Right lobe of liver (tissue), 6 donors: ENCODE measurements around the gene LIN54. TPM values are rescaled to one million over a fixed set of nuclear protein-coding genes. Genes with fewer than 3 reads are reported as not detected.

Experiments
- ATAC-seq, 4 donors: fragments of 200-7000 bp; cut with Tn5 transposase; one replicate each; pipeline ENCODE4 v1.9.1; 2020; ENCODE audit warnings: mild to moderate bottlenecking in 4 of 4, moderate library complexity in 4 of 4
- DNase-seq, 3 donors: peaks; one replicate each; pipeline ENCODE4 v3.0.0-alpha.2; 2020
- H3K27ac ChIP-seq, 3 donors: fragments of 200-600 bp; one replicate each; pipeline ENCODE4 v1.8.0; 2022
- H3K27me3 ChIP-seq, 2 donors: fragments of 200-600 bp; one replicate each; pipeline ENCODE4 v1.8.0; 2022
- H3K36me3 ChIP-seq, 4 donors: fragments of 200-600 bp; sonication (generic) in 1 of 4; one replicate each; pipeline versions ENCODE4 v1.5.1 to v1.8.0; 2017 to 2022; ENCODE audit warnings: control low read depth in 1 of 4
- H3K4me1 ChIP-seq, 4 donors: fragments of 200-600 bp; sonication (generic) in 1 of 4; one replicate each; pipeline versions ENCODE4 v1.5.1 to v1.8.0; 2017 to 2022; ENCODE audit warnings: control low read depth in 1 of 4
- H3K4me3 ChIP-seq, 3 donors: fragments of 200-600 bp; one replicate each; pipeline ENCODE4 v1.8.0; 2022
- H3K9me3 ChIP-seq, 4 donors: fragments of 200-600 bp; sonication (generic) in 1 of 4; one replicate each; pipeline versions ENCODE4 v1.5.1 to v1.8.0; 2017 to 2022; ENCODE audit warnings: control low read depth in 1 of 4
- POLR2A ChIP-seq: fragments of 450-650 bp; IDR thresholded peaks from one replicate; pipeline ENCODE4 v1.6.1; 2017; ENCODE audit warnings: antibody characterized with exemption, mild to moderate bottlenecking
- WGBS: methylation state at CpG from one replicate; pipeline ENCODE4 v1.1.6; 2018; ENCODE audit warnings: low coverage, low lambda C conversion rate; ENCODE audit not compliant: insufficient coverage; ENCODE audit errors: missing lambda C conversion rate; 5-methylcytosine and 5-hydroxymethylcytosine counted together
- intact Hi-C, 2 donors: fragments of 100-400 bp; cut with DNase I; formaldehyde crosslinking; loops; one replicate each; pipeline versions ENCODE4 v1.11.2 to v1.14.1; 2022
- total RNA-seq, 6 experiments: library from RNA; depleted of rRNA in 2 of 6; stranded (reverse); fragments of >200 nt in 2 of 6; fragmentation: NEBNext Ultra II Directional in 3 of 6; extraction: Animal tissue kit (Norgen Biotek cat#: 25700) in 3 of 6; gene quantifications; one replicate each; pipeline versions ENCODE4 v1.1.0 to v1.2.4, GENCODE V29; 2016 to 2023
- TF ChIP-seq, protein P1 (sequence below), 4 donors: fragments of 200-600 bp in 3 of 4; fragments of 450-650 bp in 1 of 4; IDR thresholded peaks; one replicate each; pipeline versions ENCODE4 v1.5.1 to v1.8.0; 2016 to 2022; ENCODE audit warnings: antibody characterized with exemption in 4 of 4, mild to moderate bottlenecking in 2 of 4
- donor health status: DM: no; HTN: yes; CAD: no.
- donor health status: DM: no; HTN: no; CAD: no.
- donor health status: DM: no; HTN: no; CAD: no.
- donor health status: DM: no; HTN: yes; CAD: no.
- donor health status: DM: no; HTN: yes; CAD: no.

Gene LIN54
- total RNA-seq, 6 experiments from 2014 or later, result 5.4 to 8.1 (median 6.0) TPM

DNA sequence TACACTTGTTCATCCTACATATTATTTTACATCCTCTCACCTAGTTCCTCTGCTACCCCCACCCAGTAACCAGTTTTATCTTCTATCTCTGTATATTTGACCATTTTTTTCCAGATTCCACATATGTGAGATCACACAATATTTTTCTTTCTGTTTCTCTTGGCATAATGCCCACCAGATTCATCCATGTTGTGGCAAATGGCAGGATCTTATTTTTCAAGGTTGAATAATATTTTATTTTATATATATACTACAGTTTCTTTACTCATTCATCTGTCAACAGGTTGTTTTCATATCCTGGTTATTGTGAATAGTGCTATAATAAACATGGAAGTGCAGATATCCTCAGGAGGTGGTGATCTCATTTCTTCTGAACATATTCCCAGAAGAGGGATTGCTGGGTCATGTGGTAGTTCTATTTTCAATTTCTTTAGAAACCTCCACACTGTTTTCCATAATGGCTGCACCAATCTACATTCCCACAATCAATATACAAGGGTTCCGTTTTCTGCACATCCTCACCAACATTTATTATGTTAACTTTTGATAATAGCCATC lies 61.9 kb downstream of the LIN54 start:
- 80% methylated on average over 1 of the region's 1 CpG for WGBS
- no peak for DNase-seq

DNA sequence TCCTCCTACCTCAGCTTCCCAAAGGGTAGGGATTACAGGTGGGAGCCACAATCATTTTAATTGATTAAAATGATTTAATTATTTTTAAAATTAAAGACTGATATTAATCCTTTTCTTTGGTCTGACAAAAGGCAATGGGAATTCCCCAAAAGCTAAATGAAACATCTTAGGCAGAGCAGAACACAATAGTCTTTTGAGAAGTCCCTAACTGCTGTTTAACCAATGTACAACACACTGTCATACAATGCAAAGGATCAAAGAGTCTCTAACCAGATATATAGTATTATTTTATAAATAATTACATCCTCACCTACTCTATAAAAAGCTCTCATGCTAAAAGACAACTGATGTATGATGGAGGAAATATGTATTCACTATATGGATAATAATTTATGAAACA lies 63.1 kb downstream of the LIN54 start:
- no peak for TF ChIP-seq POLR2A
- TF ChIP-seq, protein P1, sequence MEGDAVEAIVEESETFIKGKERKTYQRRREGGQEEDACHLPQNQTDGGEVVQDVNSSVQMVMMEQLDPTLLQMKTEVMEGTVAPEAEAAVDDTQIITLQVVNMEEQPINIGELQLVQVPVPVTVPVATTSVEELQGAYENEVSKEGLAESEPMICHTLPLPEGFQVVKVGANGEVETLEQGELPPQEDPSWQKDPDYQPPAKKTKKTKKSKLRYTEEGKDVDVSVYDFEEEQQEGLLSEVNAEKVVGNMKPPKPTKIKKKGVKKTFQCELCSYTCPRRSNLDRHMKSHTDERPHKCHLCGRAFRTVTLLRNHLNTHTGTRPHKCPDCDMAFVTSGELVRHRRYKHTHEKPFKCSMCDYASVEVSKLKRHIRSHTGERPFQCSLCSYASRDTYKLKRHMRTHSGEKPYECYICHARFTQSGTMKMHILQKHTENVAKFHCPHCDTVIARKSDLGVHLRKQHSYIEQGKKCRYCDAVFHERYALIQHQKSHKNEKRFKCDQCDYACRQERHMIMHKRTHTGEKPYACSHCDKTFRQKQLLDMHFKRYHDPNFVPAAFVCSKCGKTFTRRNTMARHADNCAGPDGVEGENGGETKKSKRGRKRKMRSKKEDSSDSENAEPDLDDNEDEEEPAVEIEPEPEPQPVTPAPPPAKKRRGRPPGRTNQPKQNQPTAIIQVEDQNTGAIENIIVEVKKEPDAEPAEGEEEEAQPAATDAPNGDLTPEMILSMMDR (IDR thresholded peaks at IDR 0.05), result no peak
- no peaks in the 10 kb centered on the region for H3K9me3 ChIP-seq
- H3K27ac ChIP-seq, result no peak overlapping the region
- H3K36me3 ChIP-seq, result peaks cover 0 to 4% (median under 1%) of the 10 kb centered on the region in 4 donors
- no peaks in the 10 kb centered on the region for H3K27me3 ChIP-seq
- no peaks in the 10 kb centered on the region for H3K4me1 ChIP-seq
- ATAC-seq (no peak), DNase-seq (no peak)
- intact Hi-C loops, result no loop called here
- no peak overlapping the region for H3K4me3 ChIP-seq

More for the DNA sequence above, 61.9 kb downstream of the LIN54 start:
- Histone ChIP-seq H3K36me3 (peaks cover 0 to 4% (median under 1%) of the 10 kb centered on the region in 4 donors), H3K4me3 (no peak overlapping the region), H3K9me3 (no peaks in the 10 kb centered on the region), H3K27ac (no peak overlapping the region), H3K4me1 (no peaks in the 10 kb centered on the region), H3K27me3 (no peaks in the 10 kb centered on the region)
- no peak for ATAC-seq
- no peak for TF ChIP-seq POLR2A
- TF ChIP-seq, protein P1 (IDR thresholded peaks at IDR 0.05), result no peak
- intact Hi-C loops, result no loop called here

DNA sequence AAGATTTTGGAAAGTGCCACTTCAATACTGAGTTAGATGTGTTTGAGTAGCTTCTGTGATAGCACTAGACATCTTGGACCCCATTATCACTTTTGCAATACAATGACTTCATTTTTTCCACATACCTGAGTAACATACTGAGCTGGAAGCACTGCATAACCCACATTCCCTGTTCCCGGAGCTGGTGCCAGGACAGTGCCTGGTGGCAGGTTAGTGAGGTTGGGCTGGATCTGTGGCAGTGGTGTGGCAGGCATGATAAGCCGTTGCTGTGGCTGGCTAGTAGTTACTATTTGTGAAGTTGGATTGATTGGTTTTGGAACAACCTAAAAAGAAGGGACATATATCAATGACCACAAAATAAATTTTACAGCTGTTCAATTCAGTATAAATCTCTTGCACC lies 71.2 kb downstream of the LIN54 start:
- Histone ChIP-seq H3K9me3 (no peaks in the 10 kb centered on the region), H3K27ac (no peak overlapping the region), H3K36me3 (peaks cover 0 to 25% (median 5%) of the 10 kb centered on the region in 4 donors), H3K27me3 (no peaks in the 10 kb centered on the region), H3K4me1 (no peaks in the 10 kb centered on the region), H3K4me3 (no peak overlapping the region)
- DNase-seq (no peak), ATAC-seq (no peak)
- TF ChIP-seq POLR2A, result no peak
- TF ChIP-seq, protein P1 (IDR thresholded peaks at IDR 0.05), result no peak
- WGBS, result 90% methylated on average over 2 of the region's 2 CpGs
- intact Hi-C loops, result no loop called here

DNA sequence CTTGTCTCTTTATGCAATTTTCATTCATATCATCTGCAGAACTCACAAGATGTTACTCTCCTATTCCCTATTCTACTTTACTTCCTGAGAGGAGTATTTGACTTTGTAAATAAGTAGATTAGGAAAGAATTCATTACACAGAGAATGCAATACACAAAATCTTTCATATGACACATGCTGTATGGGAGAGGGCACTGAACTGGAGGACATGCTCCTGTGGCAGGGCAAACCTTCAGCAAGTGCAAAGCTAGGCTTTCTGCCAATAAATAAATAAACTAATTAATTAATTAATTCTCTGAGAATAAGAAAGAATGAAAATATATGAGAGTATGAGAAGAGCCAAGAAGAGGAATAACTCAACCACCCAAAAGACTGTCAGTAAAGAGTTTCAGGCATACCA lies 76.2 kb downstream of the LIN54 start:
- peaks cover 0 to 26% (median 5%) of the 10 kb centered on the region in 4 donors for H3K36me3 ChIP-seq
- ATAC-seq, result peak in 2 of 4 donors; percentile 40 to 43

More for the DNA sequence above, 76.2 kb downstream of the LIN54 start:
- intact Hi-C loops, result no loop called here
- no peak overlapping the region for H3K4me3 ChIP-seq
- H3K27me3 ChIP-seq, result no peaks in the 10 kb centered on the region
- DNase-seq, result no peak
- H3K9me3 ChIP-seq, result no peaks in the 10 kb centered on the region
- no peak overlapping the region for H3K27ac ChIP-seq
- no peak for TF ChIP-seq POLR2A
- TF ChIP-seq, protein P1 (IDR thresholded peaks at IDR 0.05), result no peak
- no peaks in the 10 kb centered on the region for H3K4me1 ChIP-seq
